ENCODE measurements around the gene QPRT.

DNA sequence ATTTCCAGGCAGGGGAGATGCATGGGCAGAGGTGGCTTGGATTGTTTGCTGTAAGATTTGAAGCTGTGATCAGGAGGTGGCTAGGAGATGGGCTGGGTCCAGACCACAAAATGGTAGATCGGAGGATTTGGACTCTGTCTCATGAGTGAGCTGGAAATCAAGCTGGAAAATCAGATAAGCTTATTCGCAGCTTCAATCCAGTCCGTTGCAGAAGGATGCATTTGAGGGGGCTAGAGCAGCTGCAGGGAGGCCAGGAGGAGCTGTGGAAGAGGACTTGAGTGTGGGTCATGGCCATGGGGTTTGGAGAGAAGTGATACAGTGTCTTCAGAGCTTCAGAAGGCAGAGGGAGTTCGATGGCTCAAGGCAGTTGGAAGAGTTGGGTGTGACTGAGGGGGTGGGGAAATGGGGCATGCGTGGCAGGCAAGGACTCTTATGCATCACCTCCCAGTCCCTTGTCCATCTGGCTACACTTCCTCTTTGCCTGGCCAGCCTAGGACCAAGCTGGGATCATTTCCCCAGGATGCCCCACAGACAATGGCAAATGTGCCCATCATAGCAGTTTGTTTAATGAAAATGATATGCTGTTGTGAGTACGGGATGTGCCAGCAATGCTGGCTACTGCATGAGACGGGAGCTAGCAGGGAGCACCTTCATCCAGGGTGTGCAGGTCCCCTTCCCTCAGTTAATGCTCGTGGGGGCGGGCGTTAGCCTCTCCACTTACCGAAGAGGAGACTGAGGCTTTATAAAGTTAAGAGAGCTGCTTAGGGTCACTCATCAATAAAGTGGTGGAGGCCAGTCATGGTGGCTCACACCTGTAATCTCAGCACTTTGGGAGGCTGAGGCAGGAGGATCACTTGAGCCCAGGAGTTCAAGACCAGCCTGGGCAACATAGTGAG lies 20.6 kb downstream of the QPRT start:
- TF ChIP-seq EP300 (IDR thresholded peaks at IDR 0.05) (no peak), POLR2A (IDR thresholded peaks at IDR 0.05) (no peak)

Data from suprapubic skin (tissue), 2 donors.